AG04449 (cell line): ENCODE data around the gene IFI35.

ENCODE experiments used
- CTCF ChIA-PET: fragments of 350-600 bp; formaldehyde crosslinking; extraction: SDS; loops from one replicate; lab custom pipeline; 2021; ENCODE audit warnings: antibody characterized with exemption; lab: Yijun Ruan, JAX
- POLR2A ChIA-PET: fragments of 400-600, 350-600 bp; formaldehyde crosslinking; extraction: SDS; loops from one replicate; lab custom pipeline; 2020; ENCODE audit warnings: antibody characterized with exemption, inconsistent platforms; lab: Yijun Ruan, JAX
- DNase-seq: peaks from one replicate; pipeline ENCODE4 v3.0.0-alpha.2; 2010; ENCODE audit warnings: low read depth, low spot score
- H3K4me3 ChIP-seq: 2 replicates; pipeline ENCODE4 v1.5.1; 2011; ENCODE audit warnings: low read depth, mild to moderate bottlenecking, control low read depth, low read length
- TF ChIP-seq, protein P1 (sequence below): IDR thresholded peaks from one replicate; pipeline ENCODE4 v1.5.1; 2011; ENCODE audit warnings: mild to moderate bottlenecking, moderate library complexity, low read length, control low read depth, inconsistent platforms; ENCODE audit not compliant: insufficient read depth; ENCODE audit errors: missing control alignments

IFI35 gene

GRCh38 chr17:43025766-43026537 lies 19.4 kb downstream of the IFI35 start:
- TF ChIP-seq, protein P1, sequence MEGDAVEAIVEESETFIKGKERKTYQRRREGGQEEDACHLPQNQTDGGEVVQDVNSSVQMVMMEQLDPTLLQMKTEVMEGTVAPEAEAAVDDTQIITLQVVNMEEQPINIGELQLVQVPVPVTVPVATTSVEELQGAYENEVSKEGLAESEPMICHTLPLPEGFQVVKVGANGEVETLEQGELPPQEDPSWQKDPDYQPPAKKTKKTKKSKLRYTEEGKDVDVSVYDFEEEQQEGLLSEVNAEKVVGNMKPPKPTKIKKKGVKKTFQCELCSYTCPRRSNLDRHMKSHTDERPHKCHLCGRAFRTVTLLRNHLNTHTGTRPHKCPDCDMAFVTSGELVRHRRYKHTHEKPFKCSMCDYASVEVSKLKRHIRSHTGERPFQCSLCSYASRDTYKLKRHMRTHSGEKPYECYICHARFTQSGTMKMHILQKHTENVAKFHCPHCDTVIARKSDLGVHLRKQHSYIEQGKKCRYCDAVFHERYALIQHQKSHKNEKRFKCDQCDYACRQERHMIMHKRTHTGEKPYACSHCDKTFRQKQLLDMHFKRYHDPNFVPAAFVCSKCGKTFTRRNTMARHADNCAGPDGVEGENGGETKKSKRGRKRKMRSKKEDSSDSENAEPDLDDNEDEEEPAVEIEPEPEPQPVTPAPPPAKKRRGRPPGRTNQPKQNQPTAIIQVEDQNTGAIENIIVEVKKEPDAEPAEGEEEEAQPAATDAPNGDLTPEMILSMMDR = no peak
- no peak for DNase-seq
- H3K4me3 ChIP-seq = no peak overlapping the region; the same call in 1 of the 2 replicates
- ChIA-PET POLR2A (interaction anchor here (0.8 kb wide), 1 partner anchor 17 kb away, joined by 3 read pairs; no protein-coding TSS in a partner anchor), CTCF (interaction anchor here (1.0 kb wide), 1 partner anchor 10 kb away, joined by 3 read pairs; no protein-coding TSS in a partner anchor)

- ChIA-PET CTCF (interaction anchor here (1.0 kb wide), 1 partner anchor 9 kb away, joined by 3 read pairs; no protein-coding TSS in a partner anchor), POLR2A (no interaction called here)
- DNase-seq = no peak
- TF ChIP-seq, protein P1 = no peak
- H3K4me3 ChIP-seq = no peak overlapping the region
Observed at GRCh38 chr17:43026595-43026994, 20.0 kb downstream of the IFI35 start.

DNA sequence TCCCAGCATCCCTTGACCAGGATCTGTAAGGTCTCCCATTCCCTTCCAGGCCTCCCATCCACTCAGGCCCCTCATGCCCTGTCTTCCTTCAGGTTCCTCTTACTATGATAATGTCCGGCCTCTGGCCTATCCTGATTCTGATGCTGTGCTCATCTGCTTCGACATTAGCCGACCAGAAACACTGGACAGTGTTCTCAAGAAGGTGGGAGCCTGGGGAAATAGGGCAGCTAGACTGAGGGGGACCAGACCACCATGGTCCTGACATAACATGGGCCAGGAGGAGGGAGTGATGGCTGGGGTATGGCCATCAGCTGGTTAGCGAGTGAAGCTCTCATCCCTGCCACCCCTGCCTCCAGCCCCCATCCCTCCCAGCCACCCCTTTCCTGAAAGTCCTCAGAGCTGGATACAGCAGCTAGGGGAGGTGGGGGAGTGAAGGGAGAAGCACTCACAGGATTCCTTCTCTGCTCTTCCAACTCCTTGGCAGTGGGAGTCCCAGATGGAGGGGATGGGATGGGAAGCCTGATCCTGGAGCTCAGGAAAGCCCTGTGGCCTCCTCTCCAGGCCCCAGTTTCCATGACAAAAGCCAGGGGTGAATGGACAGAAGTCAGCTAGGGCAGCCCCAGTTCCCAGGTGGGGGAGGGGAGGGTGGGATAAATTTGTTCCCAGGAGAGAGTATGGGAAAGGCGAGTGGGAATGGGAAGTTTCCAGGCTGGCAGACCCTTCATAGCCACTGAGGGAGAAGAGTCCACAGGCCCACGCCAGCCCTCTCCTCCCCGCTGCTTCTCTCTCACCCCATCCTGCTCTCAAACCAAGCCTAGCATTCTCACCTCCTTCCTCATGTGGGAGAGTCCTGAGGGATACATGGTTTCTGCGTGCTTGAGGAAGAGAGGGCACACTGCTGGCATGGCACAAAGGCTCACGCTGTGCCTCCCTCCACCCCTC lies 20.8 kb downstream of the IFI35 start:
- POLR2A ChIA-PET = no interaction called here
- DNase-seq = no peak
- CTCF ChIA-PET = interaction anchor here (1.0 kb wide), 1 partner anchor 8 kb away, joined by 3 read pairs; no protein-coding TSS in a partner anchor

GRCh38 chr17:43028221-43028861 lies 21.8 kb downstream of the IFI35 start:
- POLR2A ChIA-PET = no interaction called here
- CTCF ChIA-PET = no interaction called here
- no peak overlapping the region for H3K4me3 ChIP-seq
- TF ChIP-seq, protein P1 = no peak
- no peak for DNase-seq

More for the DNA sequence above, 20.8 kb downstream of the IFI35 start:
- TF ChIP-seq, protein P1 = no peak
- H3K4me3 ChIP-seq = no peak overlapping the region

DNA sequence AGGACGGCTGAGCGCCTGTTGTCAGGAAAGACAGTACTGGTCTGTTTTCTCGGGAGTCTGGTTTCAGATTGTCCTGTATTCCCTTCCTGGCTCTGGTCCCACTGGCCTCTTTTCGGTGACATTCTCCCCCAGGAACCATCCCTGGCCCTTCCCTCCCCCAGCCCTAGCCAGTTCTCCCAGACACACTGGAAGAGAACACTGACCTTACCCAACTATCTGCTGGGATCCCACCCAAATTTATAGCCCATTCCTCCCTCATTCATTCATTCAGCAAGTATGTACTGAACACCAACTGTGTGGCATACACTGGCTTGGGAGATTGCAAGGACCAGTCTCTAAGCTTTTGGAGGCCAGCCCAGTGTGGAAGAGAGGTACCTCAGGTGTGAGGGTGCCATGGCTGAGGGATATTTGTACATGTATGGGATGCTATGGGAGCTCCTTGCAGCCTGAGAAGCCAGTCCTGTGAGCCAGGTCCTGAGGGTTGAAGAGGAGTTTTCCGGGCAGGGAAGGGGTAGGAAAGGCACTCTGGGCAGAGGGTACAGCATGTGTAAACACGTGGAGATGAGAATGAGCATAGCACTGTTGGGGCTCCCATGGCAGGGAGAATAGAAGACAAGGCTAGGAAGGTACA lies 23.7 kb downstream of the IFI35 start:
- ChIA-PET POLR2A (no interaction called here), CTCF (interaction anchor here (0.5 to 1.1 kb wide), 3 partner anchors 12 to 54 kb away, joined by 3 to 4 read pairs (median 3); no protein-coding TSS in a partner anchor)
- DNase-seq = no peak
- no peak overlapping the region for H3K4me3 ChIP-seq
- TF ChIP-seq, protein P1 = no peak
